NCI-H446 (cell line): ENCODE measurements around the gene KLHL29.
"Not testable (repeated sequence)": the region's sequence is repeated elsewhere in the genome, so short reads cannot be mapped to it uniquely, and the experiment has no call there.

Experiments
- DNase-seq, 2 experiments: peaks; one replicate each; lab custom pipeline; 2025; lab: John Stamatoyannopoulos, UW

Gene KLHL29

GRCh38 chr2:23720705-23721453 lies 335.9 kb downstream of the KLHL29 start:
- no peak for DNase-seq

- no peak for DNase-seq
These were observed 336.5 kb downstream of the KLHL29 start for GRCh38 chr2:23721454-23721826.

GRCh38 chr2:23722255-23722654 lies 337.3 kb downstream of the KLHL29 start:
- DNase-seq: no peak

- not testable (repeated sequence) for DNase-seq
These were observed 338.1 kb downstream of the KLHL29 start for GRCh38 chr2:23723029-23723428.

- no peak for DNase-seq
These were observed 349.4 kb downstream of the KLHL29 start for GRCh38 chr2:23734416-23734815.

- not testable (repeated sequence) for DNase-seq
These were observed 351.8 kb downstream of the KLHL29 start for GRCh38 chr2:23736783-23737182.

GRCh38 chr2:23745068-23745725 lies 360.2 kb downstream of the KLHL29 start:
- no peak for DNase-seq

GRCh38 chr2:23745726-23746105 lies 360.7 kb downstream of the KLHL29 start:
- DNase-seq: peak; percentile 36 to 77

GRCh38 chr2:23746141-23746863 lies 361.3 kb downstream of the KLHL29 start:
- DNase-seq: no peak

- DNase-seq: no peak
These were observed 366.8 kb downstream of the KLHL29 start for GRCh38 chr2:23751747-23752265.

GRCh38 chr2:23753291-23754010 lies 368.5 kb downstream of the KLHL29 start:
- no peak for DNase-seq

GRCh38 chr2:23754970-23755369 lies 370.0 kb downstream of the KLHL29 start:
- no peak for DNase-seq

GRCh38 chr2:23756593-23757292 lies 371.8 kb downstream of the KLHL29 start:
- no peak for DNase-seq

- DNase-seq: no peak
These were observed 372.9 kb downstream of the KLHL29 start for GRCh38 chr2:23757686-23758433.
